Activated CD8-positive, alpha-beta memory T cell treated with anti-CD3 and anti-CD28 coated beads for 36 hours (primary cell): ENCODE measurements around the gene GPATCH11. TPM values are rescaled to one million over a fixed set of nuclear protein-coding genes. Genes with fewer than 3 reads are reported as not detected.

ENCODE experiments used
- CTCF ChIA-PET: fragments of 350-600 bp; sonication (Branson Sonifier 250); formaldehyde crosslinking; loops from one replicate; lab custom pipeline; 2021; ENCODE audit warnings: antibody characterized with exemption; lab: Charles Lee
- POLR2A ChIA-PET: fragments of 350-600 bp; sonication (Branson Sonifier 250); formaldehyde crosslinking; loops from one replicate; lab custom pipeline; 2021; ENCODE audit warnings: antibody characterized with exemption; lab: Charles Lee
- total RNA-seq, 2 experiments: library from RNA; stranded (reverse); gene quantifications; one replicate each; pipeline ENCODE4 v1.2.3, GENCODE V29; 2021

Gene GPATCH11
- 10 to 100 TPM; 16.3 to 17.4 TPM for total RNA-seq

DNA sequence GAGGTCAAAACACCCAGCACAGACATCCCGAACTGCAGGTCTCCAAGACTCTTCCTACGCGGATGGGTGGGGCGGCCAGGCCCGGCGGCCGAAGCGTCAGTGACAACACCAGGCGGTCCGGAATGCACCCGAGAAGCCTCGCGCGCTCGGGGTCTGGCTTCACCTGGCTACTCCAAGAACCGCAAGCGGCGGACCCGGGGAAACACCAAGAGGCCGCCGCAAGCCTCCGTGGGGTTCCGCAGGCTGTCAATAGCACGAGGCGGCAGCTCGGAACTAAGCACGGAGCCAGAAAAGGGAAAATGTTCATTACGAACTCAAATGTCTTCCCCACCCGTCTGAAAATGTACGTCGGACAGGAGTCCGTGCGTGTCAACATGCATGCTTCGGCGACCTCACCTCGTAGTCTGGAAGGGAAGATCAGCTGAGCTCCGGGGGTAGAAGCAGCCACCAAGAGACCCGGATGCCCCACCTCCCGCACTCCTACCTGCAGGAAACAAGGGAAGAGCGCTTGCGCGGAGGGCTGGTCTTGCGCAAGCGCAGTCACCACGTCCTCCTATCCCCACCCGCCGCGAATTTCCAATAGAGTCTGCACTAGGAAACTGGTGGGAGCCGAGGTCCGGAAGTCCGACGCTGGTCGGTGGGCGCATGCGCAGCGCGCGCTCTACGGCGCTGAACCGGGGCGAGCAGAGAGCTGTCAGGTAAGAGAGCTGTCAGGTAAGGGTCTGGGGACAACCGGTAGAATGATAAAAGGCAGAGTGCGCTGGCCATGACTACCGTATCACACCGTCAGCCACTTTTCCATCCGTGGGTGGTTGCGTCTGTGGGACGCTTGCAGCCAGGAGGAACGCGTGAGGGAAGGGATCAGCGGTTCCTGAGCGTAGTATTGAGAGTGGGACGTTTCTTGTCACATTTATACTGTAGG, at the start of gene GPATCH11, which contains the start of gene HEATR5B:
Gene GPATCH11, plus strand, starts transcription at position 646 of the 922 bp plus-strand sequence. CDS start 3,864 bp downstream, outside the sequence.
Gene HEATR5B, minus strand, starts transcription at position 500 of the 922 bp plus-strand sequence. CDS start 958 bp downstream, outside the sequence.
- ChIA-PET CTCF (no interaction called here), POLR2A (interaction anchor here (0.7 kb wide), 1 partner anchor 122 kb away, joined by 4 read pairs; no protein-coding TSS in a partner anchor)

DNA sequence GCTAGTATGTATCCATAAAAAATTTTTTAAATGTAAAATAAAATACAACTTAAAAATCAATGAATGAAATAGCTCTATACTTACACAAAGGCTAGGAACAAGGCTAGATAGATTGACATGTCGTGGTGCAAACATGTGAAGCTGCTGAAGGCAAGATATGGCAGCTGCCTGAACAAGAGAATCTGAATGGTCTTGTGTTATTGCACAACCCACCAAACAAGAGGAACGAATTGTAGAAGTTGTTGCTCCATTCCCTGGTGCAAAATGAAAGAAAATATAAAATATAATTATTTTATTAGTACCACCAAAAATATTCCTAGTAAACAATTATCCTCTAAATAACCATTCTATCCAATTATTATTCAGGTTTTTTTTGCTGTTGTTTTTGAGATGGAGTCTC, 46.5 kb upstream of the GPATCH11 start:
- ChIA-PET CTCF (interaction anchor here (1.3 kb wide), 1 partner anchor 41 kb away, joined by 3 read pairs; no protein-coding TSS in a partner anchor), POLR2A (no interaction called here)

DNA sequence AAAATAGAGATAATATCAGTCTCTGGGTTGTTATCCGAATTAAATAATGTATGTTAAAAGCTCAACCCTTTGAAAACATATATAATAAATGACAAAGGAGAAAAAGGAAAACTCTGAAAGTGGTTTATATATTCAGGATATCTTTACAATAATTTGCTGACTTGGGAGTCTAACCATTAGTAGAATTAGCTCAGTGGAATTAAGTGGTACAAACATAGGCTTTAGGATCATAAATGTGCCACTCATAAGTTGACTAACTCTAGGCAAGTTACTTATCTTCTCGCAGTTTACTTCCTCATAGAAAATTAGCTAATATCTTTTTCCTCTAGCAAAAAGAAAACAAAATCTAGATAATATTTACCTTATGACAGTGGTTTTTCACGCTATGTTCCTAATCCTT, 44.7 kb upstream of the GPATCH11 start:
- CTCF ChIA-PET: no interaction called here
- POLR2A ChIA-PET: no interaction called here

DNA sequence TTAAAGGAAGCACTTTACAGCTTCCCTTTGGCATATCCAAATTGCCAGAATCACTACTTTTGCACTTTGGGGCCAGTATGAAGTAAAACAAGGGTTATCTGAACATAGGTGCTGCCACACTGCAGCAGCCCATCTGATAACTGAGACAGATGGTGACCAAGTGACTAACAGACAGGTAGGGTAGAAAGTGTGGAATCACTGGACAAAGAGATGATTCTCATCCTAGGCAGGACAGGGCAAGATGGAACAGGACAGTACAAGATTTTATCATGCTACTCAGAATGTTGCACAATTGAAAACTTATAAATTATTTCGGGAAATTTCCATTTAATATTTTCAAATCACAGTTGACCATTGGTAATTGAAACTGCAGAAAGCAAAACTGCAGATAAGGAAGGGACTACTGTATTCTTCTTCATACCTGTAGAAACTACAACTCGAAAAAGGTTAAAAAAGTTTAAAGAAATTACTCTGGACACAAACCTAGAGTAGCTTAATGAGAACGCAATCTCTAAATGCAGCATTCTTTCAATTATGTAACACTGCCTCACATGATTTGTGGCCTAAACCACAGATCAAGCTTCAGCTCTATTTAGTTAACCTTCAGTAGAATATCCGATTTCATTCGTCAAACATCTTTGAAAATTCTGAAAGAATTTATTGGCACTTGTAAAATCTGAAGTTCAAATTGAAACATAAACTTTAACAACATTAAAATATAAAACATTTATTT, 31.6 kb upstream of the GPATCH11 start:
- CTCF ChIA-PET: no interaction called here
- POLR2A ChIA-PET: no interaction called here

DNA sequence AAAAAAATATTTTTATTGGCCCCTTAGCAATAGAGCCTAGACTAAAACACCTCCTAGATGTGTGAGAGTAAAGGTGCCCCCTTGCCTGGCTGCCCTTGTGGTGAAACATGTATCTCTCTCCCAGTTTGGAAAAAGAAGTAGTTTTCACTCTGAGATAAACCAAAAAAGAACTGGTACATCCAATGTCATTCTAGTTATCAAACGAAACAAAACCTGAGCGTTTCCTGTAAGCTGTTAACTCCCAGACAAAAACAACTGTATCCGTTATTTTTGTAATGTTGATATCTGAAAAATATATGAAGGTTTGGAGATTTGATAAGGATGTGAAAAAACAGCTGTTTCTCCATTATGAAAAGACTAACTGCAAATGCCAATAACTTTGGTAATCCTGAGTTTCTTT, 24.5 kb upstream of the GPATCH11 start:
- ChIA-PET CTCF (no interaction called here), POLR2A (no interaction called here)

DNA sequence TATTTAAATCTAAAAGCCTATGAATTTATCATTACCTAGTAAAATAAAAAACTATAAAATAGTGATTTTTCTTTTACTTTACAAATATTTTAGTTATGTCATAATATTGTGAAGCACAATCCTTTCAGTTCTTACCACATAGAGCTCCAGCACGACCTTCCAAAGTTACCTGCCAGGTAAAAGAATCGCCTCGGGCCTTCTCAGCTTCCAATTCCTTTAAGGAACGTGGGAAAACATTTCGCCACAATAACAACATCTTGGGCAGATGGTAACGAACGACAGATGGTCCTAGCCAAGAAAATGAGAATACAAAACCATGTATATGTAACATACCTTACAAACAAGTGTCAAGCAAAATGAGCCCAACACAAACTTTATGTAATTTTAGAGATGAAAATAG, 23.9 kb upstream of the GPATCH11 start:
- POLR2A ChIA-PET: no interaction called here
- CTCF ChIA-PET: no interaction called here

DNA sequence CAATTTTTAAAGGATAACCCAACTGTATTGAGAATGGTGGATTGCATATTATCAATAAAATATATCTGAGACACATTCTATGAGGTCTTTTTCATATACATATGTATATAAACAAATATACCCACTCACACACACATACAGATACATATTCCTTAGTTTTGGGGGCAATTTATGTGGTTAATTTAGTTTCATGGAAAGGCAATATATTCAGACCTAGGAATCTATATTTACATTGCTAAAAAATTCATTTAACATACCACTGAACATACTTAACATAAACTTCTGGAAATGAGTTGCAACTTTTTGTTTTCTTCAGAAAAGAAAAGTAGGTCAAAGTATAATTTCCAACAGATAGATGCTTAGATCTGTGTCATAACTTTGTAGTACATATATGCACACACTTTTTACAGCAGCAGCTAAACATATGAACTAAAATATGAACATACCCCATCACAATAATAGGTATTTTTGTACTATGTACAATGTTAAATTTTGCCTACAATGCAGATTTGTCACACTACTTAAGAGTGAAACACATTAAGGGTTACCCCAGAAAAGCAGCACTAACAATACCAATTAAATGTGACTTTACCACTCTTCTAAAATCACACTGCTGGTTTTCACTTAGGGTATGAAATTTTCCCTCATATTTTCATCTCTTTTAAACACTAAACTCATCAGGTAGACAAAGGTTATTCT, 23.2 kb upstream of the GPATCH11 start:
- ChIA-PET CTCF (no interaction called here), POLR2A (no interaction called here)

DNA sequence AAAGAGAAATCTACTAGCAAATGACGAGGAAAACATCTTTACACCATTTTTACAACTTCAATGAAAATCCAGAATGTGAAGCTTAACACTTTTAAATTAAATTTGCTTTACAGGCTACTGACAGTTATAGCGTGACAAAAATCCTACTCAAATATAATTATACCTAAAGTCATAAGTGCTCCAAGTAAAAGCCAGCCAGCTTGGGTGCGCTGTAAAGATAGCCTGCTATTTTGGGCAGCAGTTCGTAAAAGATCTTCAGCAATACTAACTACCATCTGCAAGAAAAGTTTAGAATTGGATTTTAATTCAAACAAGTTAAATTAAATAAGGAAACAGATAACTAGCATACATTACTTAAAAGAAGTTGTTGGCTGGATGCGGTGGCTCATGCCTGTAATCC, 22.5 kb upstream of the GPATCH11 start:
- ChIA-PET POLR2A (no interaction called here), CTCF (no interaction called here)

DNA sequence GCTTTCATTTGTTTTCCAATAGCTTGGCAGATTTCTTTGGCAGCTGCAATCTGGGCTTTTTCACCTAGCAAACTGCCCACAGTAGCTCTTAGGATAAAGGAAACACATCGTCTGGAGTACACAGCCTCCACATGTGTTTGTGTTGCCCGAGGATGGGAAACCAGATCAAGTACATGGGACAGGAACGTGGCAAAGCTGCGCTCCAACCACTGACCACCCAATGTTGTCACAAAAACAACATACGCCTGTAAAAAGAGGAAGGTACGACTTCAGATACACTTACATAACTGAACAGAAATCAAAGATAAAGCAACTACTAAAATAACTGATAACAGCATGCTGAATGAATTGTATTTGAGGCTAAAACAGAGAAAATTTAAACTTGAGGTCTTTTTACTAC, 15.6 kb upstream of the GPATCH11 start:
- CTCF ChIA-PET: interaction anchor here (1.0 kb wide), 1 partner anchor 10 kb away, joined by 3 read pairs; no protein-coding TSS in a partner anchor
- POLR2A ChIA-PET: no interaction called here

DNA sequence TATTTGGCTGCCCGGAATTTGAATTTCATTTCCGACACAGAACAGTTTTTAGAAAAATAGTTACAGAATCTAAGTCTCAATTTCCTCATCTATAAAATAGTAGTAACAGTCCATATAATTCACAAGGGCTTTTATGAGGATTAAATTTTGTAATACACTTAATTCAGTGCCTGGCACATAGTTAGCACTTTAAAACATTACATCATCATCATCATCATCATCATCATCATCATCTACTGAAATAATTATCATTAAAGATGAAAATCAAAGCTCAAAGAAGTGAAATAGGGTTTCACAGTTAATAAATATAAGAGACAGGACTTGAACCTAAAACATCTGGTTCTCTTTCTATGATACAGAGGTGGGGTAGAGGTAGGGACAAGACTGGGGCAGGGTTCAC, 13.4 kb upstream of the GPATCH11 start:
- POLR2A ChIA-PET: interaction anchor here (0.6 kb wide), 1 partner anchor 147 kb away, joined by 3 read pairs; no protein-coding TSS in a partner anchor
- CTCF ChIA-PET: no interaction called here

DNA sequence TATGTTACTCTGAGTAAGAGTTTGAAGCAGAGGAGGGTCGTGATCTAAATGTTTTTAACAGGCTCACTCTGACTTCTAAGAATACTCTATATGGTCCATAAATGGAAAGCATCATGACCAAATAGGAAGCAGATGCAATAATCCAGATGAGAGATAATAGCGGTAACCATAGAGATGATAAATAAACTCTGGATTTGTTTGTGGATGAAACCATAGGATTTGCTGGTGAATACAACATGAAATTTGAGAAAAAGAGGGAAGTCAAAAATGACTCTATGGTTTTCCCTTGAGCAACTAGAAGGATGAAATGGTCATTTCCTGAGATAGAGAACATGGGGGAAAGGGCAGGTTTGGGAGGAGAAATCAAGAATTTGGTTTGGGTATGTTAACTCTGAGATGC, 4.1 kb upstream of the GPATCH11 start:
- POLR2A ChIA-PET: no interaction called here
- CTCF ChIA-PET: no interaction called here

DNA sequence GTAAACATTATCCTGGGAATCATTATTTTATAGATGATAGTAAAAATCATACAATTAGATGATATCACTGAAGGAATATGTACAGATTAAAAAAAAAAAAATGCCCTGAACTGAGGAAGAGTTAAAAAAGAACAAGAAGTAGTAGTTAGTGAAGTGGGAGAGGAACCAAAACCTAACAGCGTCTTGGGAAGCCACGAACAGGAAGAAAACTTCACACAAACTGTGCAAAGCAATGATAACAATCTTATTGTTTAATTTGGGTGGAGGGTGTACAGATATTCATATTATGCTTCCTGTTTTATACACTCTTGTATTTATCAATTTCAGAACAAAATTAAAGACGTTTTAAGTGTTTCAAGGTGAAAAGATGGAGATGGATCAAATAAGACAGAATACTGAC, 3.6 kb upstream of the GPATCH11 start:
- ChIA-PET CTCF (no interaction called here), POLR2A (no interaction called here)

DNA sequence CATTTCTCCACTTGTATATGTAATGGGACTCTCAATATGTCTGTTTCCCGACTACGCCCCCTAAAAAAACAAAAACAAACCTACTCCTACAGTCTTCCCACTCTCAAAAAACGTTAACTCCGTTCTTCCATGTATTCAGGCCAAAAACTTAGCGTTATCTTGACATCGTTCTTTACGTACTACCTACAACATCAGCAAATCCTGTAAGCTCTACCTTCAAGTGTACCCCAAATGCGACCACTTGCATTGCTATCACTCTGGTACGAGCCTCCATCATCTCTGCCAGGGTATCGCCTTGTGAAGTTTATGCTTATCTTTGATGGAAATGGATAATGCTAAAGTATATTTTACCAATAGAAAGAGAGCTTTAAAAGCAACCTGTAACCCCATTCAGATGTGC, 479 bp downstream of the GPATCH11 start:
- ChIA-PET POLR2A (interaction anchor here (0.7 kb wide), 1 partner anchor 121 kb away, joined by 4 read pairs; no protein-coding TSS in a partner anchor), CTCF (no interaction called here)

DNA sequence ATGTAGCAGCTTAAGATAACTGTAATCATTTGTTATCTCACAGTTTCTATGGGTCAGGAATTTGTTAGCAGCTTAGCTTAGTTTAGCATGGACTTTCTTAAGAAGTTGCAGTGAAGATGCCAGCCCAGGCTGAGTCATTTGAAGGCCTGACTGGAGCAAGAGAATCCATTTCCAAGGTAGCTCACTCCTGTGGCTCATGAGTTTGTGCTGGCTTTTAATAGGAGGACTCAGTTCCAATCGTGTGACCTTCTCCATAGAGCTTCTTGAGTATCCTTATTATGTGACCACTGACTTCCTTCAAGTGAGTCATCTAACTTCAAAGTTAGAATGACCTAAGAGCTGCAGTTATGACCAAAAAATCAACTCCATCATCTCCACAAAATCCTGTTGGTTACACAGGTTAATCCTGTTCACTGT, 1.4 kb downstream of the GPATCH11 start:
- ChIA-PET CTCF (no interaction called here), POLR2A (interaction anchor here (0.7 kb wide), 1 partner anchor 41 kb away, joined by 4 read pairs; no protein-coding TSS in a partner anchor)

DNA sequence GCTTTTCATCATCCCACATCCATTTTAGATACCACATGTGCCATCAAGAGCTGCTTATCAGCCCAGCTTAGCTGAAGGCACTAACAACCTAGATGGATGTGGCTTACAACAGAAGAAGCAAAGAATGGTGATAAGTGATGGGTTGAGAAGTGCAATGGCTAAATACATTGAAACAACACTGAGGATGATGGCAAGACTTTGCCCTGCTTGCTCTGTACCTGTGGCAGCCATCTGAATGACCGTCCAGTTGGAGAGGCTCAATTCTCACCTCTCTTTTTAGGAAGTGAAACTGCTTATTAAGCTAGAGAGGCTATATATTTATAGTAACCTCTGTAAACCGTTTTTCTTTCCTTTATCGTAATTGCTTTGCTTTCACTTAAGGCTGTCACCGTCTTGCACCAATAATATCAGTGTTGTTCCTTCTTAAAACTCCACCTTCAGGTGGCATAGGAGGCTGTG, 5.7 kb downstream of the GPATCH11 start:
- CTCF ChIA-PET: no interaction called here
- POLR2A ChIA-PET: no interaction called here

DNA sequence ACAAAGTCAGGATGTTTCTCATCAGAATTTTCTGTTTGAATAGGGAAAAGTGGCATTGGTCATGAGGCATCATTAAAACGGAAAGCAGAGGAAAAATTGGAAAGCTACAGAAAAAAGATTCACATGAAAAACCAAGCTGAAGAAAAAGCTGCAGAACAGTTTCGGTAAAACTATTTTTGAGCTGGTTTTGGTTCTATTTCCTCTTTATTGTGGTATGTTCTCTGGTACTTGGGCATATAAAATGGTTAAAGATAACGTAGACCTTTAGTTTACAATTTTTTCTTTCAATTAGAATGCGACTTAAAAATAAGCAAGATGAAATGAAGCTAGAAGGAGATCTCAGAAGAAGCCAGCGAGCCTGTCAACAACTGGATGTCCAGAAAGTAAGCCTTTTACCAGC, 7.6 kb downstream of the GPATCH11 start:
- ChIA-PET CTCF (no interaction called here), POLR2A (no interaction called here)

DNA sequence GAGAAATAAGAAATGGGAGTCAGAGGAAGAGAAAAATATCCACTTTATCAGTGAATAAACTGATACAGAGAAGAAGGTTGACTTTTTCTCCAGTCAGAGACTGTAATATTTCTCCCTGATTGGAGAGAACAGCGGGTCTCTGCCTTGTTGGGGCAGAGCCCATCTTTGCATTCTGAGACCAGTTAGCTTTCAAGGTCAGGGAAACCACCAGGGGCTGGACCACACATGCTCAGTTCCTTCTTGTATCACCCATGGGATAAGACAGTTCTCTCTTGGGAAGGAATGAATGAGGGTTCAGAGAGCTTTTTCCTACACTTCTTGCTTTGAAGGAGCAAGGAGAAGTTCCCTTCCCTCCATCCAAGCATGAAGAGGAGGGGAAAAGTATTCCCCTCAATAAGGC, 12.2 kb downstream of the GPATCH11 start:
- CTCF ChIA-PET: no interaction called here
- POLR2A ChIA-PET: no interaction called here

DNA sequence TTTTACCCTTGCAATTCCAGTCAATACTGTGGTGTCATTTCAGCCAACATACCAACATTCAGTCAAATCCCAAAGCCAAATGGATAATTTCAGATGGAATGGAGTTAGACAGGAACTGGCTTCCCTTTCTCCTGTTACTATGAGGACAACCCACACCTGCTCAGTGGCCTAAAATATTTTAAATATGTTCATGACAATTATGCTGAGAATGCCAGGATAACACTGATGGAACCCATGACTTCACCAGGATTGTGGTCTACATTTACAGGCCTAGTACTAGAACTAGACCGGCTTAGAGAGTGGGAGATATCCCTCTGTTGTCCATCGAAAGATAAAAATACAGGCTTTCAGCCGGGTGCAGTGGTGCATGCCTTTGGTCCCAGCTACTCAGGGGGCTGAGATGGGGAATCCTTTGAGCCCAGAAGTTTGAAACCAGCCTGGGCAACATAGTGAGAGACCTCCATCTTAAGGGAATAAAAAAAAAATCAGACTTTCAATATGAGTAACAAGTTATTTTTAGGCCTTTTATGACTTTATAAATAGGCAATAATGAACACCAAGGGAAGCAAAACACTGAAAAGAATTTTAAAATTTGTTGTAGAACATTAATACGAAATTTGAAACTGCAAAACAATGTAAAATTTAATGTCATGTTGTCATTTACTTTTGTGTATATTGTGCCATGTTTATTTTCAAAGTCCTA, 14.2 kb downstream of the GPATCH11 start:
- CTCF ChIA-PET: no interaction called here
- POLR2A ChIA-PET: no interaction called here

DNA sequence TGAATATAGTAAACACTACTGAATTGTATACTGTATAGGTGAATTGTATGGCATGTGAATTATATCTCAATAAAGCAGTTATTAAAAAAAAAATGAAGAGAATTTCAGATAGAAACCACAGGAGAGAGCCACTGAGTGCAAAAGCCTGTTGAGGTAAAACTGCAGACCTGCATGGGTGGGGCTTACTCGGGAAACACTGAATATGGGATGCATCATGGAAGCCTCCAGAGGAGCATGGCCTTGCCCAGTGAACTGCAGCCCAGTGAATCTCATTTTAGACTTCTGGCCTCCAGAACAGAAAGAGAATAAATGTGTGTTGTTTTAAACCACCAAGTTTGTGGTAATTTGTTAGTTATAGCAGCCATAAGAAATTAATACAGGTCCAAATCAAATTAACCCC, 15.7 kb downstream of the GPATCH11 start:
- POLR2A ChIA-PET: no interaction called here
- CTCF ChIA-PET: no interaction called here
